ENCODE results near the gene PHF14.
A peak's percentile ranks its signal among the peaks of the same experiment; 100 is the strongest.

Gene PHF14

DNA sequence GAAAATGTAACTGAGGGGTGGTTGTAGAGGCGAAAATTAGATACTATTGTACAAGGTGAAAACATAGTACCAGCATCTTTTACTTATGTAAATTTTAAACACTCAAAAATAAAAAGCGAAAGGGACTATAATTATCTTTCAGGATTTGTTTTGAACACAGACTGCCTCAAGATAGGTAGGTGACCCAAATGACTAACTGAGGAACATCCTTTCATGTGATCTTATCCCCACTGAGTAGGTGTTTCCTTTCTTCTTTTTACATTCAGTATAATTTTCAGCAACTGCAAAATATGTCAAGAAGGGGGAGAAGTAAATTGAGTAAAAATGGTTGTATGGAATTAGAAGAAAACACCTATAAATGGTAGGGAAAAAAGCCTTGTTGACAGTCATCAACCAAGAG is 236.7 kb downstream of the PHF14 start:
- 100% methylated on average over 1 of the region's 2 CpGs for WGBS
- no peak overlapping the region for H3K9ac ChIP-seq (ENCODE audit: low read length)
- H2AFZ ChIP-seq (ENCODE audit: low read depth, low read length), result no peak overlapping the region
- H2BK12ac ChIP-seq (ENCODE audit: low read length in 2 of 2), result no peak overlapping the region
- H3K36me3 ChIP-seq (ENCODE audit: control insufficient read depth in 1 of 2, insufficient read depth in 2 of 2, low read depth in 1 of 2, low read length in 2 of 2), result peaks cover 0 to 6% of the 10 kb centered on the region in 2 experiments
- H3K4me3 ChIP-seq (ENCODE audit: insufficient read depth in 1 of 2, low read depth in 1 of 2, low read length in 2 of 2), result no peak overlapping the region
- H3K79me1 ChIP-seq (replicated peaks; ENCODE audit: low read length, poor library complexity, severe bottlenecking), result no peaks in the 10 kb centered on the region
- no peaks in the 10 kb centered on the region for H3K4me1 ChIP-seq (ENCODE audit: control insufficient read depth, insufficient read depth, low read depth, low read length)
- no peak overlapping the region for H3K23ac ChIP-seq (ENCODE audit: low read length in 2 of 2)
- no peak overlapping the region for H2BK5ac ChIP-seq (ENCODE audit: low read depth, low read length, poor library complexity, severe bottlenecking)
- H3K27me3 ChIP-seq (ENCODE audit: control insufficient read depth in 1 of 2, insufficient read depth in 1 of 2, low read length in 2 of 2), result no peaks in the 10 kb centered on the region
- no peak overlapping the region for H4K8ac ChIP-seq (ENCODE audit: low read length)
- H4K91ac ChIP-seq (ENCODE audit: low read length), result no peak overlapping the region
- no peaks in the 10 kb centered on the region for H3K9me3 ChIP-seq (ENCODE audit: control insufficient read depth, low read length)
- H3K4me2 ChIP-seq (ENCODE audit: low read length, poor library complexity, severe bottlenecking), result no peak overlapping the region
- H3K14ac ChIP-seq (ENCODE audit: low read length in 2 of 2), result no peak overlapping the region
- DNase-seq, result no peak
- no peak overlapping the region for H2AK5ac ChIP-seq (ENCODE audit: low read length, severe bottlenecking)
- H3K4ac ChIP-seq (ENCODE audit: low read depth in 1 of 2, low read length in 2 of 2), result no peak overlapping the region
- no peak overlapping the region for H2BK120ac ChIP-seq (ENCODE audit: low read depth, low read length)
- H2BK15ac ChIP-seq (ENCODE audit: low read depth, poor library complexity, severe bottlenecking), result no peak overlapping the region
- H3K27ac ChIP-seq (ENCODE audit: low read length, poor library complexity, severe bottlenecking), result no peak overlapping the region
- H3K18ac ChIP-seq (ENCODE audit: low read depth in 1 of 2, low read length in 2 of 2), result no peak overlapping the region

DNA sequence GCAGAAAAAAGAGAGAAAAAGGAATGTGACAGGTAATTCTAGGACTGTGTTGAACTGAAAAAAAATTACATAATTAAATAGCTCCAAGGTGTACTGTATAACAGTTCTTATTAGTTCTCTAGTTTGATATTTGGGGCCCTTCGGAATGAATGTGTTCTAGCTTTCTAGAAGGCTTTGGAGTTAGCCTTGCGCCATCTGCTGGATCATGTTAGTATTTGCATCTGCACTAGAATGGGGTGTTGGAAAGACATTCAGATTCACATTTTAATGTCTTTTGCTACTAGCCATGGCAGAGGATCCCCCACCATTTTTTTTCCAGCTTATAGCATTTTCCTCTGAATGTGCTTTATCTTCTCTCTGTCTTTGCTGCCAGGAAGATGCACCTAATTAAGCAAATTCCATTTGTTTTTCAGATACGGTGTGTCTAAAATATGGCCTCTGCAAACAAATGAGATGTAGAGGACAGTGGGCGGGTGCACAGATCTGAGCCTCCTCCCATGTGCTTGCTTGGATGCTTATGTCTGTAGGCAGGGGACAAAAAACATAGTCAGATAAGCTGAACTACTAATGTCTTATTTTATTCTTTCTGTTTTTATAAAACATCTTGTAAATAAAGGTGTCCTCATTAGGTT is 238.5 kb downstream of the PHF14 start:
- 57% methylated on average over 4 of the region's 4 CpGs for WGBS
- no peak overlapping the region for H3K27ac ChIP-seq (ENCODE audit: low read length, poor library complexity, severe bottlenecking)

DNA sequence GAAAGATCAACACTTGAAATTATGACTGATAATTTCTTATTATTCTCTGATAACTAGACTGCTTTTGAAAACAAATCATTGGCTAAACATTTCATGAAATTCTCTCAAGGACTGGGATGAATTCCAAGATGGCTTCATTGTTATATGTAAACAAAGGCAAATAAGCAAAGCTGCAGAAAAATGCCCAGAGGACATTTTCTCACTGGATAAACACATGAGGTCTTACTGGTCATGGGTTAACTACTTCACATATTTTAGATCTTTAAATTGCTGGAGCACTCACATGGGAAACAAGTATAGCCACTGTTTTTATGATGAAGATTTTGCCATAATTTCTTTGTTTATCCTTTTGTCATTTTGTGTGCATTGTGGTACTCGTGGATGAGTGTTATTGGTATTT is 239.1 kb downstream of the PHF14 start:
- Histone ChIP-seq H3K4me1 (ENCODE audit: control insufficient read depth, insufficient read depth, low read depth, low read length) (no peaks in the 10 kb centered on the region), H3K9me3 (ENCODE audit: control insufficient read depth, low read length) (no peaks in the 10 kb centered on the region), H2BK12ac (ENCODE audit: low read length in 2 of 2) (no peak overlapping the region), H3K23ac (ENCODE audit: low read length in 2 of 2) (no peak overlapping the region), H2BK5ac (ENCODE audit: low read depth, low read length, poor library complexity, severe bottlenecking) (no peak overlapping the region), H3K27ac (ENCODE audit: low read length, poor library complexity, severe bottlenecking) (no peak overlapping the region), H3K14ac (ENCODE audit: low read length in 2 of 2) (no peak overlapping the region), H3K27me3 (ENCODE audit: control insufficient read depth in 1 of 2, insufficient read depth in 1 of 2, low read length in 2 of 2) (no peaks in the 10 kb centered on the region), H3K9ac (ENCODE audit: low read length) (peak overlapping the region; percentile 55), H3K4me2 (ENCODE audit: low read length, poor library complexity, severe bottlenecking) (no peak overlapping the region), H3K36me3 (ENCODE audit: control insufficient read depth in 1 of 2, insufficient read depth in 2 of 2, low read depth in 1 of 2, low read length in 2 of 2) (peaks cover 0 to 4% of the 10 kb centered on the region in 2 experiments), H3K4me3 (ENCODE audit: insufficient read depth in 1 of 2, low read depth in 1 of 2, low read length in 2 of 2) (no peak overlapping the region), H2AK5ac (ENCODE audit: low read length, severe bottlenecking) (no peak overlapping the region), H4K91ac (ENCODE audit: low read length) (no peak overlapping the region), H2BK120ac (ENCODE audit: low read depth, low read length) (no peak overlapping the region), H4K8ac (ENCODE audit: low read length) (no peak overlapping the region), H3K79me1 (replicated peaks; ENCODE audit: low read length, poor library complexity, severe bottlenecking) (no peaks in the 10 kb centered on the region), H2BK15ac (ENCODE audit: low read depth, poor library complexity, severe bottlenecking) (no peak overlapping the region), H3K18ac (ENCODE audit: low read depth in 1 of 2, low read length in 2 of 2) (no peak overlapping the region), H3K4ac (ENCODE audit: low read depth in 1 of 2, low read length in 2 of 2) (no peak overlapping the region), H2AFZ (ENCODE audit: low read depth, low read length) (no peak overlapping the region)
- 20% methylated on average over 1 of the region's 1 CpG for WGBS
- peak; percentile 77 for DNase-seq

More for the DNA sequence above, 238.5 kb downstream of the PHF14 start:
- Histone ChIP-seq H2BK5ac (ENCODE audit: low read depth, low read length, poor library complexity, severe bottlenecking) (no peak overlapping the region), H4K8ac (ENCODE audit: low read length) (no peak overlapping the region), H4K91ac (ENCODE audit: low read length) (no peak overlapping the region), H2BK120ac (ENCODE audit: low read depth, low read length) (no peak overlapping the region), H3K9ac (ENCODE audit: low read length) (peak overlapping the region; percentile 55), H3K27me3 (ENCODE audit: control insufficient read depth in 1 of 2, insufficient read depth in 1 of 2, low read length in 2 of 2) (no peaks in the 10 kb centered on the region), H3K4me1 (ENCODE audit: control insufficient read depth, insufficient read depth, low read depth, low read length) (no peaks in the 10 kb centered on the region), H2BK15ac (ENCODE audit: low read depth, poor library complexity, severe bottlenecking) (no peak overlapping the region), H3K4me2 (ENCODE audit: low read length, poor library complexity, severe bottlenecking) (no peak overlapping the region), H3K14ac (ENCODE audit: low read length in 2 of 2) (no peak overlapping the region), H3K4me3 (ENCODE audit: insufficient read depth in 1 of 2, low read depth in 1 of 2, low read length in 2 of 2) (no peak overlapping the region), H3K36me3 (ENCODE audit: control insufficient read depth in 1 of 2, insufficient read depth in 2 of 2, low read depth in 1 of 2, low read length in 2 of 2) (peaks cover 0 to 6% of the 10 kb centered on the region in 2 experiments), H3K23ac (ENCODE audit: low read length in 2 of 2) (no peak overlapping the region), H2AFZ (ENCODE audit: low read depth, low read length) (no peak overlapping the region), H3K9me3 (ENCODE audit: control insufficient read depth, low read length) (no peaks in the 10 kb centered on the region), H3K18ac (ENCODE audit: low read depth in 1 of 2, low read length in 2 of 2) (peak overlapping the region; percentile 54 to 60), H2BK12ac (ENCODE audit: low read length in 2 of 2) (peak overlapping the region in 1 of 2 experiments; percentile 50), H3K79me1 (replicated peaks; ENCODE audit: low read length, poor library complexity, severe bottlenecking) (no peaks in the 10 kb centered on the region), H2AK5ac (ENCODE audit: low read length, severe bottlenecking) (no peak overlapping the region), H3K4ac (ENCODE audit: low read depth in 1 of 2, low read length in 2 of 2) (no peak overlapping the region)
- peak; percentile 85 for DNase-seq

DNA sequence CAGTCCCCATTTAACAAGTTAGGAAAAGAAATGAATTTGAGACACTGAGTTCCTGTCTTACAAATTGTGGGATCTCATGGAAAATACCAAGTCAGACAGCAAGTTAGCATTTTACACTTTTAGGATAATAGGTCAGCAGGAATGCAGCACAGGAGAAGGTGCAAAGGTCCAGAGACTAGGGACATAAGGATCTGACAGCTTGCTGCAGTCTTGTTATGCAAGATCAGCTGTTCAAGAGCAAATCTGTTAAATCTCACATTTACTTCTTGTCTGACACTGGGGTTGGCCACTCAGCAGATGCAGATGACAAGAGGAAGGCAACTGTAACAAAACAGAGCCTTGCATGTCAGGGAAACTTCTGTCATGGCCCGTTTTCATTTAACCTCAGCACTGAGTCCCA is 239.6 kb downstream of the PHF14 start:
- Histone ChIP-seq H3K23ac (ENCODE audit: low read length in 2 of 2) (no peak overlapping the region), H3K4me2 (ENCODE audit: low read length, poor library complexity, severe bottlenecking) (no peak overlapping the region), H3K4ac (ENCODE audit: low read depth in 1 of 2, low read length in 2 of 2) (no peak overlapping the region), H3K4me1 (ENCODE audit: control insufficient read depth, insufficient read depth, low read depth, low read length) (no peaks in the 10 kb centered on the region), H2BK120ac (ENCODE audit: low read depth, low read length) (peak overlapping the region; percentile 42), H3K18ac (ENCODE audit: low read depth in 1 of 2, low read length in 2 of 2) (no peak overlapping the region), H2BK5ac (ENCODE audit: low read depth, low read length, poor library complexity, severe bottlenecking) (no peak overlapping the region), H2BK12ac (ENCODE audit: low read length in 2 of 2) (no peak overlapping the region), H3K9ac (ENCODE audit: low read length) (no peak overlapping the region), H2AK5ac (ENCODE audit: low read length, severe bottlenecking) (no peak overlapping the region), H3K79me1 (replicated peaks; ENCODE audit: low read length, poor library complexity, severe bottlenecking) (no peaks in the 10 kb centered on the region), H4K8ac (ENCODE audit: low read length) (no peak overlapping the region), H3K4me3 (ENCODE audit: insufficient read depth in 1 of 2, low read depth in 1 of 2, low read length in 2 of 2) (no peak overlapping the region), H4K91ac (ENCODE audit: low read length) (no peak overlapping the region), H3K36me3 (ENCODE audit: control insufficient read depth in 1 of 2, insufficient read depth in 2 of 2, low read depth in 1 of 2, low read length in 2 of 2) (peaks cover 0 to 3% of the 10 kb centered on the region in 2 experiments), H3K9me3 (ENCODE audit: control insufficient read depth, low read length) (no peaks in the 10 kb centered on the region), H2BK15ac (ENCODE audit: low read depth, poor library complexity, severe bottlenecking) (no peak overlapping the region), H2AFZ (ENCODE audit: low read depth, low read length) (no peak overlapping the region), H3K27me3 (ENCODE audit: control insufficient read depth in 1 of 2, insufficient read depth in 1 of 2, low read length in 2 of 2) (no peaks in the 10 kb centered on the region), H3K27ac (ENCODE audit: low read length, poor library complexity, severe bottlenecking) (peak overlapping the region; percentile 4), H3K14ac (ENCODE audit: low read length in 2 of 2) (no peak overlapping the region)
- no CpG with 5 or more reads among the region's 1 CpG for WGBS
- peak; percentile 79 for DNase-seq
